MM.1S (cell line): ENCODE measurements around the gene FNIP2.

Experiments
- DNase-seq: peaks from one replicate; pipeline ENCODE4 v3.0.0-alpha.2; 2015
- H2AFZ ChIP-seq: fragments of 300-600 bp; sonication (generic); 2 replicates; pipeline ENCODE4 v1.6.0; 2016; ENCODE audit warnings: antibody characterized with exemption, low read length
- H3F3A ChIP-seq: fragments of 300-600 bp; sonication (generic); 2 replicates; pipeline ENCODE4 v1.6.1; 2016; ENCODE audit warnings: mild to moderate bottlenecking, antibody characterized with exemption, low read length, moderate library complexity, mixed read lengths; ENCODE audit not compliant: insufficient read depth
- H3K27ac ChIP-seq: fragments of 300-600 bp; sonication (generic); 2 replicates; pipeline ENCODE4 v1.5.1; 2016; ENCODE audit warnings: mild to moderate bottlenecking, low read length
- H3K27me3 ChIP-seq: fragments of 300-600 bp; sonication (generic); replicated peaks from 2 replicates; pipeline ENCODE4 v1.6.0; 2016; ENCODE audit warnings: low read length; ENCODE audit not compliant: insufficient read depth
- H3K36me3 ChIP-seq: fragments of 300-600 bp; sonication (generic); replicated peaks from 2 replicates; pipeline ENCODE4 v1.6.1; 2016; ENCODE audit warnings: mild to moderate bottlenecking, low read length, mixed read lengths; ENCODE audit not compliant: insufficient read depth
- H3K4me1 ChIP-seq: fragments of 300-600 bp; sonication (generic); 2 replicates; pipeline ENCODE4 v1.6.1; 2016; ENCODE audit warnings: low read length, mixed read lengths
- H3K4me2 ChIP-seq: fragments of 300-600 bp; sonication (generic); 2 replicates; pipeline ENCODE4 v1.6.0; 2016; ENCODE audit warnings: low read depth, low read length
- H3K4me3 ChIP-seq: fragments of 300-600 bp; sonication (generic); 2 replicates; pipeline ENCODE4 v1.5.1; 2016; ENCODE audit warnings: low read length, mixed read lengths
- H3K79me2 ChIP-seq: fragments of 300-600 bp; sonication (generic); 2 replicates; pipeline ENCODE4 v1.6.1; 2016; ENCODE audit warnings: mixed run types, low read length, mixed read lengths
- H3K9ac ChIP-seq: fragments of 300-600 bp; sonication (generic); 2 replicates; pipeline ENCODE4 v1.6.1; 2016; ENCODE audit warnings: low read length, mixed read lengths
- H3K9me2 ChIP-seq: fragments of 300-600 bp; sonication (generic); replicated peaks from 2 replicates; pipeline ENCODE4 v1.6.1; 2016; ENCODE audit warnings: mild to moderate bottlenecking, low read length, mixed read lengths; ENCODE audit not compliant: insufficient read depth
- H3K9me3 ChIP-seq: fragments of 300-600 bp; sonication (generic); replicated peaks from 2 replicates; pipeline ENCODE4 v1.6.1; 2016; ENCODE audit warnings: mild to moderate bottlenecking, low read length, mixed read lengths; ENCODE audit not compliant: insufficient read depth
- H4K20me1 ChIP-seq: fragments of 300-600 bp; sonication (generic); 2 replicates; pipeline ENCODE4 v1.6.1; 2016; ENCODE audit warnings: mild to moderate bottlenecking, low read length, moderate library complexity, mixed read lengths; ENCODE audit not compliant: insufficient read depth
- CTCF ChIP-seq: fragments of 300-600 bp; sonication (generic); IDR thresholded peaks from 2 replicates; pipeline ENCODE4 v1.5.1; 2016; ENCODE audit warnings: antibody characterized with exemption, low read length, mixed read lengths
- EZH2 ChIP-seq: fragments of 300-600 bp; sonication (generic); optimal IDR thresholded peaks from 2 replicates; pipeline ENCODE3; 2017; ENCODE audit warnings: low read depth, mild to moderate bottlenecking, antibody characterized with exemption, low read length, mixed read lengths
- EZH2phosphoT487 ChIP-seq: fragments of 300-600 bp; sonication (generic); IDR thresholded peaks from 2 replicates; pipeline ENCODE4 v1.6.1; 2018; ENCODE audit warnings: antibody characterized with exemption, low read length

Gene FNIP2

DNA sequence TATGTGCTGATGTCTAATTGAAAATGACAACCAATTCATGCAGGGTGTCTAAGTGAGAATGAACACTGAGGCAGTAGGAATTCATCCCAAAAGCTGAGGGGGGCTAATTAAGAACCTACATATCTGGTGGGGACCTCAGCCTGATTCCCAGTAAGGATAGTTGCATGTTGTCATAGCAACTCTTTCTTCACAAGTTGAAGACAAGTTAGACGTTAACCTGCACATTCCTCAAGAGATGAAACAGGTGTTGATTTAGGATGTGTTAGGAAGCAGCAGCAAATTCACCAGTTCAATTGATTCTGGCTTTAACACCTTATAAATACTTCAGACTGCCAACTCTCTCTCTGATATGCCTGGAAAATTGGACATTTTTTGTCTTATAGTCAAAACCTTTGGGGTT lies 7.3 kb downstream of the FNIP2 start:
- no peaks in the 10 kb centered on the region for H3K9me2 ChIP-seq
- no peak overlapping the region for H3K9ac ChIP-seq
- H3K4me1 ChIP-seq = peaks cover 17% of the 10 kb centered on the region
- H2AFZ ChIP-seq = no peak overlapping the region
- H3K27me3 ChIP-seq = no peaks in the 10 kb centered on the region
- 0 out of 2 replicates have a peak, but pooled peaks cover 7% of the 10 kb centered on the region for H3F3A ChIP-seq
- no peak overlapping the region for H3K4me3 ChIP-seq
- no peak for DNase-seq
- TF ChIP-seq CTCF (no peak), EZH2 (no peak)
- no peaks in the 10 kb centered on the region for H3K9me3 ChIP-seq
- H3K4me2 ChIP-seq = no peak overlapping the region
- H3K36me3 ChIP-seq = no peaks in the 10 kb centered on the region
- no peak overlapping the region for H3K27ac ChIP-seq
- 0 out of 2 replicates have a peak, but pooled peaks cover 5% of the 10 kb centered on the region for H4K20me1 ChIP-seq
- peaks cover 97% of the 10 kb centered on the region for H3K79me2 ChIP-seq

GRCh38 chr4:158777423-158778155 lies 8.8 kb downstream of the FNIP2 start:
- H3K9me2 ChIP-seq = no peaks in the 10 kb centered on the region
- DNase-seq = no peak
- 0 out of 2 replicates have a peak, but pooled peaks cover 7% of the 10 kb centered on the region for H3F3A ChIP-seq
- no peaks in the 10 kb centered on the region for H3K27me3 ChIP-seq
- no peak overlapping the region; the same call in 1 of the 2 replicates for H3K27ac ChIP-seq
- TF ChIP-seq EZH2phosphoT487 = no peak
- TF ChIP-seq EZH2 = no peak
- TF ChIP-seq CTCF = no peak
- H3K9ac ChIP-seq = no peak overlapping the region
- peaks cover 17% of the 10 kb centered on the region for H3K4me1 ChIP-seq
- H3K36me3 ChIP-seq = no peaks in the 10 kb centered on the region
- 0 out of 2 replicates have a peak, but pooled peaks cover 5% of the 10 kb centered on the region for H4K20me1 ChIP-seq
- peaks cover 97% of the 10 kb centered on the region for H3K79me2 ChIP-seq
- no peak overlapping the region for H2AFZ ChIP-seq
- no peaks in the 10 kb centered on the region for H3K9me3 ChIP-seq
- H3K4me3 ChIP-seq = peak overlapping the region; percentile 8; the same call in 1 of the 2 replicates
- H3K4me2 ChIP-seq = peak overlapping the region; percentile 70

DNA sequence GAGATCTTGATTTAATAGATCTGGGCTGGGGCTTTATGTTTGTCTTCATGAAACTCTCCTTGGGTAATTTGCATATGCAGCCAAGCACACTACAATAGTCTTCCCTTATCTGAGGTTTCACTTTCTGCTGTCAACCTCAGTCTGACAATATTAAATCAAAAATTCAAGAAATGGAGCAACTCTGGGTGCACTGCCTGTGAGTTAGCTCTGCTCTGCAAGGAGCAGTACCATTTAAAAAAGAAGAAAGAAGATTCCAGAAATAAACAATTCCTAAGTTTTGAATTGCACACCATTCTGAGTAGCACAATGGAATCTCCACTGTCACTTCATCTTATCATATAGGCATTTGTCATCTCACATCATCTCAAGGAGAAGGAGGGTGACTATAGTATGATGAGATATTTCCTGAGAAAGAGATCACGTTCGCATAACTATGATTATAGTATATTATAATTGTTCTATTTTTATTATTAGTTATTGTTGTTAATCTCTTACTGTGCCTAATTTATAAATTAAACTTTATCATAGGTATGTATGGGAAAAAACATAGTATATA lies 9.4 kb downstream of the FNIP2 start:
- Histone ChIP-seq H3K36me3 (no peaks in the 10 kb centered on the region), H3K27me3 (no peaks in the 10 kb centered on the region), H3K9me2 (no peaks in the 10 kb centered on the region), H3K4me3 (peak overlapping the region; percentile 8; the same call in 1 of the 2 replicates), H3K4me1 (peaks cover 17% of the 10 kb centered on the region), H3K9me3 (no peaks in the 10 kb centered on the region), H3K79me2 (peaks cover 97% of the 10 kb centered on the region), H2AFZ (no peak overlapping the region), H3F3A (0 out of 2 replicates have a peak, but pooled peaks cover 7% of the 10 kb centered on the region), H4K20me1 (0 out of 2 replicates have a peak, but pooled peaks cover 5% of the 10 kb centered on the region), H3K4me2 (peak overlapping the region; percentile 70), H3K27ac (no peak overlapping the region; the same call in 1 of the 2 replicates), H3K9ac (no peak overlapping the region)
- no peak for TF ChIP-seq EZH2
- DNase-seq = peak; percentile 83
